Urinary bladder (tissue), 4 donors: ENCODE measurements around the gene MET. TPM values are rescaled to one million over a fixed set of nuclear protein-coding genes. Genes with fewer than 3 reads are reported as not detected.

Source experiments
- DNase-seq: peaks from one replicate; pipeline ENCODE4 v3.0.0-alpha.2; 2015; ENCODE audit errors: extremely low spot score
- H3K27ac ChIP-seq: one replicate; pipeline ENCODE4 v1.5.1; 2013; ENCODE audit warnings: low read depth, mild to moderate bottlenecking, moderate library complexity
- H3K36me3 ChIP-seq: one replicate; pipeline ENCODE4 v1.6.1; 2013; ENCODE audit warnings: mild to moderate bottlenecking, moderate library complexity; ENCODE audit not compliant: insufficient read depth
- H3K4me1 ChIP-seq: one replicate; pipeline ENCODE4 v1.6.1; 2013; ENCODE audit warnings: mild to moderate bottlenecking, moderate library complexity; ENCODE audit not compliant: insufficient read depth
- H3K4me3 ChIP-seq: one replicate; pipeline ENCODE4 v1.5.1; 2013; ENCODE audit warnings: low read depth, low read length
- WGBS: extraction: QIAGEN DNeasy Blood & Tissue Kit; methylation state at CpG from one replicate; pipeline ENCODE4 v1.1.7; 2013; 5-methylcytosine and 5-hydroxymethylcytosine counted together
- polyA plus RNA-seq: library from polyadenylated mRNA; stranded (reverse); fragments of 200-250 nt; gene quantifications from one replicate; pipeline ENCODE4 v1.2.3, GENCODE V29; 2013
- total RNA-seq: library from RNA; depleted of rRNA; stranded (reverse); fragments of >200 nt; gene quantifications from one replicate; pipeline ENCODE4 v1.2.3, GENCODE V29; 2014
- donor health status: healthy with polysubstance abuse.
- donor health status: healthy.

Gene MET
- total and polyA plus RNA-seq, 2 donors, result 8.0 to 24.3 TPM

DNA sequence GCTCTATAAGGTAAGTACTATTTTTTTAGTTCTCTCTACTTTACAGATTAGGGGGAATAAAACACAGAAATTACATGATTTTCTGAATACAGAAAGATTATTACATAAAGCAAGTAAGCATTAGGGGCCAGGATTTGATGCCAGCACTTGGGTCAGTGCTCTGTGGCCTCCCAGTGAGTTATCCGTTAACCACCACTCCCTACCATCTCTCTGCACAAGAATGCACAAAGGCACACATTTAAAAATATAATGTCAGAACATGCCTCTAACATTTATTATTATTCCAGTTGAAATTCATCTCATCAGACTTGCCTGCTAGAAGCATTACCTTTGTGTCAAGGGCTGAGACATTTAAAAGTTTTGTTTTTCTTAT, 59.0 kb downstream of the MET start:
- no peak overlapping the region for H3K4me3 ChIP-seq
- H3K36me3 ChIP-seq, result no peaks in the 10 kb centered on the region
- DNase-seq, result no peak
- whole genome bisulfite sequencing, result 86% methylated on average over 1 of the region's 1 CpG
- H3K27ac ChIP-seq, result no peak overlapping the region
- no peaks in the 10 kb centered on the region for H3K4me1 ChIP-seq

DNA sequence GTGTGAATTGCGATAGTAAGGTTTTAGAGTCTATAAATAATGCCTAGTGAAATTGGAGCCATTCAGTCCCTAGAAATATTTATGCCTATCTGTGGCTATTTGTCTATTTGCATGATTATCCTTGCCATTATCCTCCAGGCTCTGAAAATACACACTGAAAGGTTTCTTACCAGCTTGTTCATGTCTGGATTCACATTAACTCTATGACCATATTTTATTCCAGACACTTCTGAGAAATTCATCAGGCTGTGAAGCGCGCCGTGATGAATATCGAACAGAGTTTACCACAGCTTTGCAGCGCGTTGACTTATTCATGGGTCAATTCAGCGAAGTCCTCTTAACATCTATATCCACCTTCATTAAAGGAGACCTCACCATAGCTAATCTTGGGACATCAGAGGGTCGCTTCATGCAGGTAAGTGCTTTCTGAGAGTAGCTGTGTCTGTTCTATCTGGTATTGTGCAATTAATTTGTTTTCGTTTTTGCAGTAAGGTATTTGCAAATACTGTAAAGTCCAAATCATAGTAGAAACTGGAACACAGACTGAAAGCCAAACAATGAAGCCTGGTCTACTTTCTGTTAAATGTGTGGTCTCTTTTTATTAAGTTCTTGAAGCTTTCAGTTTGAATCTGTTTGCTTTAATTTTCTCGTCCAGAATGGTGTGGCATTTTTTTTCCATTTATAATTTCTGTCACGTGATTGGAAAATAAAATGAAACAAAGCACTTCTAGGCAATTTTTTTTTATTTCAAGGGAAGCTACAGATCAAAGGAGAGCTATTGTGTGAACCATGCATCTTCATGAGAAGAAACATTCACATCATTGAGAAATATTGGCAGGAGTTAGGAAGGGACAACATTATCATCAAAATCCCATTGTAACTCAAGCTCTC, 59.7 kb downstream of the MET start:
- H3K4me3 ChIP-seq, result no peak overlapping the region
- WGBS, result 87% methylated on average over 12 of the region's 12 CpGs
- H3K4me1 ChIP-seq, result no peaks in the 10 kb centered on the region
- no peak for DNase-seq
- H3K27ac ChIP-seq, result no peak overlapping the region
- H3K36me3 ChIP-seq, result no peaks in the 10 kb centered on the region

DNA sequence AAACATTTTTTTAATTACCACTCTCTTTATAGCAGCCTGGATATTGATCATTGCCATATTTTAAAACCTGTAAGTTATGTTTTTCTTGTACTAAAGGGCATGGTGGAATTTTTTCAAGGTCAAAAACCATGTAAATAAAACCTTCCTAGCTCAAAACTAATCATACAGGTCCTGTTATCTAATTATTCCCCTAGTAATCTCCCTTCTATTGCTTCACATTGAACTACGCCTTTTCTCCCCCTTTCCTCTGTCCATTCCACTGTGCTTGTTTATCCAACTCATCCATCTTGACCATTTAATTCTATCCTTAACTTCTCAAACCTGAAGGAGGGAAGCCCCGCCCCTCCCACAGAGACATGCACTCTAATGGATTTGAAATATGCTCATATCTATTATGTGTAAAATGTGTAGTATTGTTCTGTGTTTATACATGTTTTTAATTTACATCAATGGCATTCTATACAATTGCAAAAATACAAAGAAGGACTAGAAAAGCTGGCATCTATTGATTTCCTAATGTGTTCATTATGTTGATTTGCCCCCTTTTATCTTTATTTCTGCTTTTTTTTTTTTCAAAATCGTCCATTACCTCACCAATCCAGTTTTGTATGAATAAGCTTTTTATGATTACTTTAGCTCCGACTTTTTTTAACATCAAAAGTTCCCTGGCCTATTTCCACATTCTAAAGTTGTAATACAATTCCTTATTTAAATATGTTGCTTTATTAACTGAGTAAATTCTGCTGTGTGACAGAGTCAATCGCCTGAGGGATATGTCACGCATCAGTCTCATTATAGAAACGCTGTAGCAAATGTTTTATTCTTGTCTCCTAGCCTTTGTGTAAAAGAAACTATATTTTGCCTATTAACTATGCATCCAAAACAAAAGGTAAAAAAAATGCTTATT, 61.0 kb downstream of the MET start:
- H3K36me3 ChIP-seq, result no peaks in the 10 kb centered on the region
- no peak overlapping the region for H3K27ac ChIP-seq
- DNase-seq, result no peak
- no peaks in the 10 kb centered on the region for H3K4me1 ChIP-seq
- no peak overlapping the region for H3K4me3 ChIP-seq
- WGBS, result 84% methylated on average over 7 of the region's 7 CpGs

DNA sequence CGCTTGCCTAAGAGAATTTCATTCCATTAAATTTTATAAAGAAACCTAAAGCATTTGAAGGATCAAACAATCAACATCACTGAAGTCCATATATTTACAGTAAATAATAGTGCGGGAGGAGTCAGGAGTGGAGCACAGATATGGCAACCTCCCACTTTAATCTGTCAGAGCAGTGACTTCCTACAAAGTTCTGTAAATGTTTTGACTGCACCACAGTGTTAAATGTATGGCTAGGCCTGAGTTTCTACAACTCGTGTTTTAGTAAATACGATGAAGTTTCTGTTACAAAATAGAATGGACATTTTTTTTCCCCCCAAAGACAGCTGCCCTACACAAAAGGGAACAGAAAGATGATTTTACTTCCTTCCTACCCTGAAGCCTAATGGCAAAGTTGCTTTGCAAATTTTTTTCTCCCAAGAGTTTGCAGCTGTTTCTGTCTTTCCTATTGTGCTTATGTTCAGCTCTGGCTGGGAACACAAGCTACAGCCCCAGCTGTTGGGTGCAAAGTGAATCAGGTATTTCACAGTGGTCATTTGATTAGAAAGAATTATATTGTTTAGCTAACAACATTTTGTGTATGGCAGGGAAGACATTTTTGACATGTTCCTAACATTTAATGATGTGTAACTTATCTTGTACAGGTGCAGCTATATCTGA, 62.1 kb downstream of the MET start:
- no peak for DNase-seq
- Histone ChIP-seq H3K27ac (no peak overlapping the region), H3K4me1 (no peaks in the 10 kb centered on the region), H3K36me3 (no peaks in the 10 kb centered on the region), H3K4me3 (no peak overlapping the region)
- WGBS, result 48% methylated on average over 4 of the region's 4 CpGs

DNA sequence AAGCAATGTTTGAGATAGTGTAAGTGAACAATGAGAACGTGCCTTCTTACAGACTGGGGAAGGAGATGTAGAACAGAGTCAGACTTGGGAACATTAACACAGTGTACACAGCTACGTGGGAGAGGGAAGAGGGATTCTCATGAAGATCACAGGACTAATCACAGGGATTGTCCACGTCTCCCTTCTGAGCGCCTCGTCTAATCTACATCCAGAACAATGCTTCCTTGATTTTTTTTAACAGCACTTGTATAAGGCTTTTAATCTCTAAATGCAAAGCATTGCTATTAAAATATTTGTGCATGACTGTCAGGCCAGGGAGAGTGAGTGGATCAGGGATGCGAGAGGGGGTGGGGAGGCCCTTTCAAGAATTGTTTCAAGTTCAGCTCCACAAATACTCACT, 62.7 kb downstream of the MET start:
- WGBS, result 87% methylated on average over 6 of the region's 6 CpGs
- DNase-seq, result no peak
- no peak overlapping the region for H3K27ac ChIP-seq

DNA sequence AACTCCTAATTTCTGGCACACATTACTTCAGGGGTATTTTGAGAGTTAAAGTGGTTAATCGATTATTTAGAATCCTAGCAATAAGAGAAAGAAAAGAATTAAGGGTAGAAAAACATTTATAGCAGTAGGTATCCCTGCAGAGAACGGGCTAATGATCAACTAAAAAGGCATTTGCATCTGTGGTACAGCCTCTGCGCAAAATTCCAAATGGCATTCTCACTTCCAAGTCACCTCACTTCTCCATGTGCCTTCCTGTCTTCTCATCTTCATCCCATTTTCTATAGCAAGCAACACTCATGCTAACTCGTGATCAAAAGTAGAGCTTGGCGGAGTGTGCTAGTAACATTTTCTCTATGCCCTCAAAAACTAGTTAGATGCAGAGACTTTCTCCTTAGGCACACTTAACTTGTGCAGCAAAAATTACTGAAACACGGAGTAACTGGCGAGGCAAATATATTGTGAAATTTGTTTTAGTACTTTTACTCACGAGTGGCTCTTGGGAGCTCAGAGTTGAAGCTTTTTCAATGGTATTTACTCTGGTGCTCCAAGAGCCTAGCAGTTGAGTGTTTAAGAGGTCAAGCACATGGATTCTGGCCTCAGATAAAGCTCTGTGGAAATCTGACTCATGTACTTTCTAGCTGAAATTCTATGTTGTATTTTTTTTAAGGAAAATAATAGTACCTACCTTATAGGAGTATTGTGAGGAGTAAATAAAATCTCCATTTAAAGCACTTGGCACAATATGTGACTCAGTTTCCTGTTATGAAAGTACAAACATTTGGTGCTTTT, 65.1 kb downstream of the MET start:
- DNase-seq, result no peak
- Histone ChIP-seq H3K36me3 (no peaks in the 10 kb centered on the region), H3K4me3 (no peak overlapping the region), H3K27ac (no peak overlapping the region), H3K4me1 (no peaks in the 10 kb centered on the region)
- WGBS, result 88% methylated on average over 8 of the region's 8 CpGs

More for the DNA sequence above, 62.7 kb downstream of the MET start:
- Histone ChIP-seq H3K4me3 (no peak overlapping the region), H3K4me1 (no peaks in the 10 kb centered on the region), H3K36me3 (no peaks in the 10 kb centered on the region)

DNA sequence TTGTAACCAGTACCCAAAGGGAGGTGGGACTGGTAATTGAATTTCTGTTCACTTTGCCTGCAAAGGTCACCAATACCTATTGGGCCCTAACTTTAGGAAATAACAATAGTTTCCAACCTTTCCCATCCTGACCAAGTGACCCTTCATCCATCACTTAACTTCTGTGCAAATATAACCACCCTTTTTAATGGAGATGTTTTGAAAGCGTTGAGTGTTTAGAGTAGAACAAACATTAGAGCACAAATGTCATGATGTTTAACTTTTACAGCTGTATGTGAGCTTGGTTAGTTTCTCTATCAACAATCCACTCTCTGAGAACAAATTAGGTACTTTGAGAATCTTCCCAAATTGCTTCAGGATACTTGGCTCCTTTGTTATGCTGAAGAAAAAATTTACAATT, 66.4 kb downstream of the MET start:
- Histone ChIP-seq H3K4me1 (no peaks in the 10 kb centered on the region), H3K36me3 (no peaks in the 10 kb centered on the region), H3K4me3 (no peak overlapping the region), H3K27ac (no peak overlapping the region)
- no peak for DNase-seq
- 66% methylated on average over 1 of the region's 1 CpG for WGBS

DNA sequence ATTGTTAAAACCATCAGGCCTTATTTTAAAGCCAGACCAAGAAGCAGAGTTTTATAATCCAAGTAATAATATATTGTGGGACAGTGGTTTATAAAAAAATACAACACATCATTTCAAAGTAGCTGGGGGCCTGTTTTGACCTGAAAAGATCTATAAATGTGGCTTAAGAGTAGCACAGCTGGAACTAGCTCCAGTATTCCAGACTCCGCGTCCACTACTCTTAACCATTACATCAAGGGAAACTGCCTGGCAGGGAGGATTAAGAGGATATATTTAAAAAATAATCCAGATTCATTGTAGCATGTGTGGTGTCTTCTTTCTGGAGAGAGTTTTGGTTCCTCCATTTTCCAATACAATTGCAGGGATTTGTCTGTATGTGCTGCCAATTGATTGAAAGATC, 67.3 kb downstream of the MET start:
- DNase-seq, result no peak
- H3K36me3 ChIP-seq, result no peaks in the 10 kb centered on the region
- no peak overlapping the region for H3K4me3 ChIP-seq
- H3K27ac ChIP-seq, result no peak overlapping the region
- WGBS, result 93% methylated on average over 2 of the region's 2 CpGs
- H3K4me1 ChIP-seq, result no peaks in the 10 kb centered on the region

DNA sequence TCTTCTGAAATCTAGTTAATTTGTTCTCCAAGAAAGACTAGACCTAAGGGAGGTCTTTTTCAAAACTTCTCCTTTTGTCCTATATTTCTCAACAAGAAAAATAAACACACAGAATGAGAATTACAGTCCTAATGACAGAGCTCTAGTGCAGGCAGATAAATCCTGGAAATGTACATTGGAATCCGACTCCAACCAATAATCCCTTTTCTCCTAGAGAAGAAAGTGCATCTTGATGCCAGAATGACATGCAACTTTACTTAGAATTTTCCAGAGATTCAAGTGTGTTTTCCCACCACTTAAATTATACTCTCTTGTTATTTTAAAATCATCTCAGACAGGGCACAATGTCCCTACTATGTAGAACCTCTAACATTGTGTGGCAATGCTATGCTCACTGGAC, 68.2 kb downstream of the MET start:
- 71% methylated on average over 1 of the region's 1 CpG for WGBS
- no peaks in the 10 kb centered on the region for H3K4me1 ChIP-seq
- no peaks in the 10 kb centered on the region for H3K36me3 ChIP-seq
- no peak for DNase-seq
- no peak overlapping the region for H3K27ac ChIP-seq
- no peak overlapping the region for H3K4me3 ChIP-seq

DNA sequence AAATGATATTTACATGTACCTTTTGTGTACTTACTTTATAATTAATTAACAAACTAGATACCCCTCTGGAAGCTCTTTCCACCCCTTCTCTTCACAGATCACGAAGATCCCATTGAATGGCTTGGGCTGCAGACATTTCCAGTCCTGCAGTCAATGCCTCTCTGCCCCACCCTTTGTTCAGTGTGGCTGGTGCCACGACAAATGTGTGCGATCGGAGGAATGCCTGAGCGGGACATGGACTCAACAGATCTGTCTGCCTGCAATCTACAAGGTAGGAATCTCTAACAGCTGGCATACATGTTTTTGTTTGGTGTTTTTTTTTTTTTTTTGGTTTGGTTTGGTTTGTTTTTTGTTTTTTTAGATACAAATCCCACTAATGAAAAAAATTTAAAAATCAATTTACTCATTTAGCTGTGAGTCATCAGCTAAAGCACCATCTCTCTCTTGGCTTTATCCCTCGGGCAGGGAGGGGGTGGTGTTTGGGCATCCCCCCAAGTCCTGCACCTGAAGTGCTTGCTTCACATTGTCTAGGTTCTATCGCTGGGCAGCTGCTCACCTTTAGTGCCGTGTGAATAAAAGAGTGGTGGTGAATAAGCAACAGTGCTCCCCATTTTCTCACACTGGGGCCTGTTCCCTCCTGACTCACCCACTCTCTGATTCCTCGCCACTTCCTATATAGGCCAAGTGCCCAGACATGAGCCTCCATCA, 68.9 kb downstream of the MET start:
- Histone ChIP-seq H3K4me1 (no peaks in the 10 kb centered on the region), H3K27ac (no peak overlapping the region), H3K4me3 (no peak overlapping the region), H3K36me3 (no peaks in the 10 kb centered on the region)
- WGBS, result 92% methylated on average over 9 of the region's 9 CpGs
- DNase-seq, result no peak

DNA sequence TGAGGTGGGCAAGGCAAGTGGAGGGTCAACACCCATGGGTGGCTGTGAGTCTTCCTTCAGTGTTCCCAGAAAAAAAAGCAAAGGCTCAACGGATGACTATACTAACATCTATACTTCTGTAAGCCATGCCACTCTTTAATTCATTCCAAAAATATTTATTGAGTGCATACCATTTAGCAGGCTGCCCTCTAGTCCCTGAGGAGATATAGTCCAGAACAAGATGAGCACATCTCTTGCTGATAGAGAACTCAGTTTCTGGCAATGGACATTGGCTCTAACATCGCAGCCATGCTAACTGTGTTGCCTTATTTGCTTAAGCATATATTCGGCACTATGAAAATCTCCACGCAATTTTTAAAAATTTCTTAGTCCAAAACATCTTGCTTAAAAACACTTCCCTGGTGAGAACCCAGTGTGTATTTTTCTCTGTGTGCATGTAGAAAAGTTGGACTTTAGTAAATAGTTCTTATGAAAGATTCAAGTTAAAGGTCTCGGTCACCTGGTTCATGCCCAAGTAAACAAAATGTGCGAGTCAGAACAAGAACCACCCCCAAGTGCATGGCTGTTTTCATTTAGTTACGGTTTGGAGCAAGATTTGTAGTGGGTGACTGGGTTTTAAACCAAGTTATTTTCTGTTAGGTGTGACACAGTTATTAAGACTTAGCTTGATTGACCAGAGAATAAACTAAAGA, 69.8 kb downstream of the MET start:
- Histone ChIP-seq H3K4me1 (no peaks in the 10 kb centered on the region), H3K36me3 (no peaks in the 10 kb centered on the region), H3K27ac (no peak overlapping the region), H3K4me3 (no peak overlapping the region)
- 71% methylated on average over 7 of the region's 7 CpGs for WGBS
- DNase-seq, result no peak

DNA sequence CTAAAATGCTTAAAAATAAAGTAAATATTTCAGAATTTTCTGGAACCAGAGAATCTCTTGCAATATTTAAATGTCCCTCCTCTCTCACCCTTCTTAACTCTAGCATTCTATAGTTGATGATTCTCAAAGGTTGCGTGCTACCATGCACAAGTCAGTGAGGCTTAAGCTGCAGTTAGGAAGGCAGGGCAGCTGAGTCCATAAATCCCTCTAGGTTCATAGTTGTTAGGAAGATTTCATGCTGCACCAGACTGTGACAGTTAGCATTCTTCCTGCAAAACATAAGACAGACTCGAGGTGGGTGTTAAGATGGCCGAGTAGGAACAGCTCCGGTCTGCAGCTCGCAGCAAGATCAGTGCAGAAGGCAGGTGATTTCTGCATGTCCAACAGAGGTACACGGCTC, 70.6 kb downstream of the MET start:
- H3K4me1 ChIP-seq, result no peaks in the 10 kb centered on the region
- DNase-seq, result no peak
- H3K36me3 ChIP-seq, result no peaks in the 10 kb centered on the region
- H3K27ac ChIP-seq, result no peak overlapping the region
- no peak overlapping the region for H3K4me3 ChIP-seq
- 78% methylated on average over 6 of the region's 6 CpGs for WGBS
